ENCODE data around the gene WDR86. TPM values are rescaled to one million over a fixed set of nuclear protein-coding genes. Genes with fewer than 3 reads are reported as not detected.

WDR86 gene
- total and polyA plus RNA-seq, 3 experiments from 2014 or later = 0.55 to 10.4 (median 0.59) TPM

DNA sequence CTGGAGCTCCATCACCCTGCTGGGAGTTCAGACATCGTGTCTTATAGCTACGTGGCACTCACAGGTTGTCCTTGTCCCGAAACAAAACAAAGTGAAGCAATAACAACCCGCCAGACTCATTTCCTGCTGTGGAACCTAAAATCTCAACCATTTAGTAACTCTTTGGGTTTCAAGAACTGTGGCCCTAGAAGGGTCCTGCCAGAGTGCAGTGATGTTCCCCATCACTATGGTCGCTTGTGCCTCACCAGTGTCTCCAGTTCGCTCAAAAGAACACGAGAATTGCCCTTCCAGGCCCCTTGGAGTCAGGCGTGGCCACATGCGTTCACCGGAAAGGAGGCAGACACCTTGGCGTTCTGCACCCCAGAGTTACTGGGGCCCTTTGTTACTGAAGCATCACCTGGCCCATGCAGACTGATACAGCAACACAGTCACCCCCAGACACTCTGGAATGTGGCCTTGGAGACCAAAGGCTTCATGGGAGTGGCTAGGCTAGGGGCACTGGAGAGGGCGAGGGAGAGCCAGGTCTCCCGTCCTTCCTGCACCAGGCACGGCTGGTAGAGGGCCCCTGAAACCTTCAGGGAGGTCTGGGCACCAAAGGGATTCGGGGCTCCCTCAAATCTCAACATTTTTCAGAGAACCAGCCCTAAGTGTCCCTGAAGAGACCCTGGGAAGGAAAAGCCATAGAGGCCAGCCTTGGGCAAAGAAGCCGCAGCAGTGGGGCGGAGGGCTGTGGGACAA is 29.2 kb upstream of the WDR86 start:
- H3K36me3 ChIP-seq (ENCODE audit: insufficient read depth, low read length) = no peaks in the 10 kb centered on the region
- no peak overlapping the region for H3K4me3 ChIP-seq (ENCODE audit: low read length)
- peak overlapping the region in 2 of 8 donors; percentile 26 to 72 for H3K27ac Mint-ChIP-seq
- H3K4me3 Mint-ChIP-seq = peak overlapping the region in 4 of 7 donors; percentile 15 to 58 (median 44)
- no peaks in the 10 kb centered on the region for H3K36me3 Mint-ChIP-seq
- ChIA-PET CTCF (interaction anchor here (1.5 to 3.4 kb wide), 4 partner anchors 9 to 77 kb away, joined by 4 to 13 read pairs (median 7); no protein-coding TSS in a partner anchor), POLR2A (no interaction called here)
- H3K27ac ChIP-seq (ENCODE audit: low read depth, low read length) = no peak overlapping the region
- no peak for DNase-seq
- H3K27me3 ChIP-seq (ENCODE audit: insufficient read depth, low read length, poor library complexity, severe bottlenecking) = no peaks in the 10 kb centered on the region
- H3K4me1 Mint-ChIP-seq = peaks cover 6 to 41% (median 26%) of the 10 kb centered on the region in 3 donors
- peaks cover 28% of the 10 kb centered on the region for H3K4me1 ChIP-seq (ENCODE audit: insufficient read depth, low read length)
- H3K9me3 ChIP-seq (ENCODE audit: low read length) = no peaks in the 10 kb centered on the region
- H3K9me3 Mint-ChIP-seq = no peaks in the 10 kb centered on the region
- peaks cover 0 to 2% of the 10 kb centered on the region in 2 donors for H3K27me3 Mint-ChIP-seq

DNA sequence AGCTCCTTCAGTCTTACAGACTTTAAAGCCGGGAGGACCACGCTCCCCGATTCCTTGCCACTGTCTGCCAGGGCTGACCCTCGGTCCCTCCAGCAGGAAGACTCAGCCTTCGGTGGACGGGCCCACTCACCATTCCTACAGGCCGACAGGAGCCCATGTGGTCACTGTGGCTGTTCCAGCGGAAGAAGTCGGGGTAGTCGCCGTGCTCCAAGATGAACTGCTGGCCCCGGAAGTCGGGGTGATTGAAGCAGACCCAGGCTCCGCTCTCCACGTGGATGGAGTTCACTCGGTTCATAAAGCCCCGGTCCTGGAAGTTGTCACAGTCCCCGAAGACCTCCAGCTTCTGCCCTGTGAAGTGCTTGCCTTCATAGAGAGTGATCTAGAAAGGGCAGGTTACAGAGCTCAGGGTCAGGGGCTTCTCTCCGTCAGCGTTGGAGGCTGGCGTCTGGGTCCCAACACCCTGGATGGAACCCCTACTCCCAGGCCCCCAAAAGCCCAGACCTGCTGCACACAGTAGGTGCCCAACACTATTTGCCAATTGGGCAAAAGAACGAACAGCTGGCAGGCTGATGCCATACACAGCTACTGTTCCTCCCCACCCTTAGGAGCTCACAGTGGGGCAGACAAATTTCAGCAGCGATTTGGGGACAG is 28.2 kb upstream of the WDR86 start:
- H3K4me3 Mint-ChIP-seq = peak overlapping the region in 1 of 7 donors; percentile 23
- Histone ChIP-seq H3K9me3 (ENCODE audit: low read length) (no peaks in the 10 kb centered on the region), H3K36me3 (ENCODE audit: insufficient read depth, low read length) (no peaks in the 10 kb centered on the region), H3K27me3 (ENCODE audit: insufficient read depth, low read length, poor library complexity, severe bottlenecking) (no peaks in the 10 kb centered on the region), H3K4me3 (ENCODE audit: low read length) (no peak overlapping the region), H3K4me1 (ENCODE audit: insufficient read depth, low read length) (peaks cover 38% of the 10 kb centered on the region), H3K27ac (ENCODE audit: low read depth, low read length) (no peak overlapping the region)
- H3K36me3 Mint-ChIP-seq = no peaks in the 10 kb centered on the region
- no peak overlapping the region for H3K27ac Mint-ChIP-seq
- ChIA-PET CTCF (interaction anchor here (1.3 to 3.3 kb wide), 4 partner anchors 10 to 76 kb away, joined by 3 to 16 read pairs (median 4); partner anchors contain the start of gene WDR86), POLR2A (interaction anchor here (0.7 kb wide), 1 partner anchor 28 kb away, joined by 3 read pairs; the partner anchor contains the start of gene WDR86)
- H3K9me3 Mint-ChIP-seq = no peaks in the 10 kb centered on the region
- peaks cover 9 to 45% (median 32%) of the 10 kb centered on the region in 3 donors for H3K4me1 Mint-ChIP-seq
- H3K27me3 Mint-ChIP-seq = peaks cover 0 to 2% of the 10 kb centered on the region in 2 donors
- DNase-seq = no peak

DNA sequence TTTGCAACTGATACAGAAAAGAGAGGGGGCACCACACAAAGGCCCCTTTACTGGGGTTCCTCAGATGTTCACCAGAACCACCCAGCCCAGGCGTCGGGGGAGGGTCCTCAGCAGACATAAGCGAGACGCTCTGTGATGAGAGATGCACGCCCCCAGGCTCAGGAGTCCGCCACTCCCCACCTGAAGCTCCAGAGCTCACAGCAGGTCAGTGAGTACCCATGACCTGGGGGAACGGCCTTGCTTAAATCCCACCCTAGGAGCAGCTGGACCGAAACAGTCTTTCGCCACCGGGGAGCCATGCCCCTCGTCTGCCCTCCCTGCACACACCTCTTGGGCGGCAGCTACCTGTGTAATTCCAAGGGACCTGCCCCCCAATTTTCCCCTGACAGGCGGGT is 27.3 kb upstream of the WDR86 start:
- peaks cover 46% of the 10 kb centered on the region for H3K4me1 ChIP-seq (ENCODE audit: insufficient read depth, low read length)
- peaks cover 14 to 51% (median 34%) of the 10 kb centered on the region in 3 donors for H3K4me1 Mint-ChIP-seq

DNA sequence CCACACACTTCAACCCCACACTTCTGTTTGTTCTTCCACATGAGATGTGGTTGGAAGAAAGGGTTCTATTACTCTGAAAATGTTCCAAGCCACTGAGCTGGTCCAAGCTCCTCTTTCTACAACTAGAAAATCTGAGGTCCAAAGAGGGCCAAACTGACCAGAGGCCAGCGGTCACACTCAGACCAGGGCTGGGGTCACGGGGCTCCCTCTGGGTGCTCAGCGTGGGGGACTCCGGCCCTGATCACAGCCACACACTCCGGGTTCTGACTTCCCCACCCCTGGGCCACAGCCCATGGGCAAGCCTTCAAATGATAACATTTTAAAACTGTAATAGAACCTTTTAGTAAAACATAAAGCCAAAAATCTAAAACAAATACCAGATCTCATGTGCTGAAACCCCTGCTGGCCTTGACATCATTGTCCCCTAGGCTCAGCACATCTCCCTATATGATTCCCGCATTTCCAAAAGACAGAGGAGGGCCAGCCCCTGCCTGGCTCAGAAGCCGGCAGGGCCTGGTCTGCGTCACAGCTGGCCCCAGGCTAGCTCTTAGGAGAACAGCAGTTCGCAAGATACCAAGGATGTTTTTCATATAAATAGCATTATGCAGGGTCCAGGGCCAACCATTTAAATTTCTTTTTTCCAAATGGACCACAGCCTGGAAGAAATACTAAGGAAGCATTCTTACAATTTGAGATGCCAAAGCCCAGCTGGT is 26.8 kb upstream of the WDR86 start:
- POLR2A ChIA-PET = interaction anchor here (1.1 kb wide), 1 partner anchor 12 kb away, joined by 3 read pairs; no protein-coding TSS in a partner anchor
- no peaks in the 10 kb centered on the region for H3K9me3 Mint-ChIP-seq
- DNase-seq = no peak
- H3K27me3 Mint-ChIP-seq = peaks cover 0 to 2% of the 10 kb centered on the region in 2 donors
- Histone ChIP-seq H3K27ac (ENCODE audit: low read depth, low read length) (no peak overlapping the region), H3K9me3 (ENCODE audit: low read length) (no peaks in the 10 kb centered on the region), H3K36me3 (ENCODE audit: insufficient read depth, low read length) (no peaks in the 10 kb centered on the region), H3K4me3 (ENCODE audit: low read length) (no peak overlapping the region), H3K27me3 (ENCODE audit: insufficient read depth, low read length, poor library complexity, severe bottlenecking) (no peaks in the 10 kb centered on the region), H3K4me1 (ENCODE audit: insufficient read depth, low read length) (peaks cover 46% of the 10 kb centered on the region)
- CTCF ChIA-PET = interaction anchor here (1.3 to 3.3 kb wide), 3 partner anchors 12 to 70 kb away, joined by 3 to 16 read pairs (median 5); partner anchors contain the start of gene WDR86
- H3K4me3 Mint-ChIP-seq = peak overlapping the region in 1 of 7 donors; percentile 1
- H3K36me3 Mint-ChIP-seq = no peaks in the 10 kb centered on the region
- peaks cover 15 to 48% (median 31%) of the 10 kb centered on the region in 3 donors for H3K4me1 Mint-ChIP-seq
- peak overlapping the region in 4 of 8 donors; percentile 2 to 67 (median 46) for H3K27ac Mint-ChIP-seq

More for the DNA sequence above, 27.3 kb upstream of the WDR86 start:
- H3K27ac Mint-ChIP-seq = peak overlapping the region in 1 of 8 donors; percentile 38
- CTCF ChIA-PET = interaction anchor here (1.3 to 3.3 kb wide), 4 partner anchors 11 to 75 kb away, joined by 3 to 16 read pairs (median 4); partner anchors contain the start of gene WDR86
- H3K4me3 ChIP-seq (ENCODE audit: low read length) = no peak overlapping the region
- H3K36me3 Mint-ChIP-seq = no peaks in the 10 kb centered on the region
- no peaks in the 10 kb centered on the region for H3K27me3 ChIP-seq (ENCODE audit: insufficient read depth, low read length, poor library complexity, severe bottlenecking)
- peaks cover 0 to 2% of the 10 kb centered on the region in 2 donors for H3K27me3 Mint-ChIP-seq
- no peaks in the 10 kb centered on the region for H3K9me3 ChIP-seq (ENCODE audit: low read length)
- no peak overlapping the region for H3K27ac ChIP-seq (ENCODE audit: low read depth, low read length)
- H3K4me3 Mint-ChIP-seq = no peak overlapping the region
- no peaks in the 10 kb centered on the region for H3K9me3 Mint-ChIP-seq
- no peak for DNase-seq
- no peaks in the 10 kb centered on the region for H3K36me3 ChIP-seq (ENCODE audit: insufficient read depth, low read length)
- POLR2A ChIA-PET = interaction anchor here (0.7 to 1.1 kb wide), 2 partner anchors 11 to 27 kb away, joined by 3 read pairs; partner anchors contain the start of gene WDR86

DNA sequence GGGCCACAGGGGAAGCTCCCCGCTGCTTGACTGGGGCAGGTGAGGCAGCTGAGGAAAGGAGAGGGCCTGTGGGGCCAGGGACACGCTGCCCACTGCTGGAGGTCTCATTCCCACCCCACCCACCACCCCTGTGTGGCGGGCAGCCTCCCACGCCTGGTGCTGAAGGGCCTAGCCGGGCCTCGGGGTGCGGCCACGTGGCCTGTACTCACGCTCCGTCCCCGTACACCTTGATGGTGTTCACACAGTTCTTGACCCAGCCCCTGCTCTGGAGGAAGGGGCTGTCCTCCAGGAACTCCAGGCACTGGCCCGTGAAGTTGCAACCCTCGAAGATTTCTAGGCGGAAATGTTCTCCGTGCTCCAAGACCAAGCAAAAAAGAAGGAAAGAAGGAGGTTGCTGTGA is 26.1 kb upstream of the WDR86 start:
- CTCF ChIA-PET = interaction anchor here (3.3 kb wide), 1 partner anchor 12 kb away, joined by 16 read pairs; no protein-coding TSS in a partner anchor
- POLR2A ChIA-PET = no interaction called here
- Mint-ChIP-seq H3K9me3 (no peaks in the 10 kb centered on the region), H3K4me1 (peaks cover 15 to 48% (median 27%) of the 10 kb centered on the region in 3 donors), H3K27ac (no peak overlapping the region), H3K27me3 (peaks cover 0 to 2% of the 10 kb centered on the region in 2 donors), H3K4me3 (no peak overlapping the region), H3K36me3 (no peaks in the 10 kb centered on the region)
- Histone ChIP-seq H3K9me3 (ENCODE audit: low read length) (no peaks in the 10 kb centered on the region), H3K36me3 (ENCODE audit: insufficient read depth, low read length) (no peaks in the 10 kb centered on the region), H3K27me3 (ENCODE audit: insufficient read depth, low read length, poor library complexity, severe bottlenecking) (no peaks in the 10 kb centered on the region), H3K4me3 (ENCODE audit: low read length) (no peak overlapping the region), H3K27ac (ENCODE audit: low read depth, low read length) (no peak overlapping the region), H3K4me1 (ENCODE audit: insufficient read depth, low read length) (peaks cover 46% of the 10 kb centered on the region)
- no peak for DNase-seq

DNA sequence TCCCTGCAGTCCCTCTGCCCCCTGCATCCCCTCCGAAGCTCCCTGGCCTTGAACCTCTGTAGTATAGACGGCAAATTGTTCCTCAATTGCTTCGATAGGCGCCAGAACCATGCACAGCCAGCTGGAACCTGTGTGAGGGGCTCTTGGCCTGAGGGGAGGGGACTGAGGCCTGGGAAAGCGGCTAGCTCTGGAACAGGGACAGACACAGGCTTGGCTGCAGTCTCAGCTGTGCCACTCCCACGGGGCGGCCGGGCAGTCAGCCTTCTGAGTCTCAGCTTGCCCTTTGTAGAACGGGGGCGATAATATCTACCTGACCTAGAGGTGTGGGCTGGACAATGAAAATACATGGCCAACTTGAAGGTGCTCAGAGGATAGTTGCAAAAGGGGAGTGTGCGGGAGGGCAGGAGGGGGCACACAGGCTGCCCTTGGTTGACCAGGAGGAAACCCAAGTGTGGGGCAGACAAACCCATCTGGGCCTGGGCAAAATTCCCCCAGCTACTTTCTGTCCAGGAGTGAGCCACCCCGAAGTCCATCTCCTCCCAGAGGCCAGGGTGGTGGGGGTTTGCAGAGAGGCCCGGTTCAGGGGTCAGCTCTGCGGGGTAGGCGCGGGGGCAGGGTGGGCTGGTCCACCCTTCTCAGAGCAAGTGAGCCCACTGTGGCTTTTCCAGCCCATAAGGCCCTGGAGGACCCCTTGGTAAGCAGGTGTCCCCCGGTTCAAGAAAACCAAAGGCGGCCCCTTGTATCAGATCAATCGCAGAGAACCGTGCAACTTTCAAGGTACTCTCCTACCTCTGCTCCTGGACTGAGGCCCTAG is 25.5 kb upstream of the WDR86 start:
- CTCF ChIA-PET = interaction anchor here (3.3 to 3.6 kb wide), 2 partner anchors 13 kb away, joined by 16 to 17 read pairs; no protein-coding TSS in a partner anchor
- no peak for DNase-seq

DNA sequence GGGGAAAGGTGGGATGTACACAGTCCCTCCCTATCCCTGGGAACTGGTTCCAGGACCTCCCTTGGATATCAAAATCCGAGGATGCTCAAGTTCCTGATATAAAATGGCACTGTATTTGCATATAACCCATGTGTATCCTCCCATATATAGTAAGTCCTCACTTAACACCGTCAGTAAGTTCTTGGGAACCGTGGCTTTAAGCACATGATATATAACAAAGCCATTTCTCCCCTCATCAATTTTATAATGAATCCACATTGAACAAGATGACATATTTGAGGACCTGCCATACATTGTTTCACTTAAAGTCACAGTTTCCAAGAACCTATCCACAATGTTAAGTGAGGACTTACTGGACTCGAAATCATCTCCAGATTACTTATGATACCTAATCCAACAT is 24.7 kb upstream of the WDR86 start:
- H3K36me3 ChIP-seq (ENCODE audit: insufficient read depth, low read length) = no peaks in the 10 kb centered on the region
- H3K27me3 Mint-ChIP-seq = peaks cover 0 to 2% of the 10 kb centered on the region in 2 donors
- peaks cover 51% of the 10 kb centered on the region for H3K4me1 ChIP-seq (ENCODE audit: insufficient read depth, low read length)
- ChIA-PET CTCF (interaction anchor here (3.6 kb wide), 1 partner anchor 13 kb away, joined by 17 read pairs; no protein-coding TSS in a partner anchor), POLR2A (interaction anchor here (1.5 kb wide), 1 partner anchor 14 kb away, joined by 3 read pairs; no protein-coding TSS in a partner anchor)
- H3K36me3 Mint-ChIP-seq = no peaks in the 10 kb centered on the region
- H3K4me1 Mint-ChIP-seq = peaks cover 25 to 50% (median 30%) of the 10 kb centered on the region in 3 donors
- no peak overlapping the region for H3K27ac ChIP-seq (ENCODE audit: low read depth, low read length)
- no peaks in the 10 kb centered on the region for H3K27me3 ChIP-seq (ENCODE audit: insufficient read depth, low read length, poor library complexity, severe bottlenecking)
- no peak overlapping the region for H3K4me3 ChIP-seq (ENCODE audit: low read length)
- no peak overlapping the region for H3K4me3 Mint-ChIP-seq
- no peaks in the 10 kb centered on the region for H3K9me3 Mint-ChIP-seq
- no peak for DNase-seq
- H3K9me3 ChIP-seq (ENCODE audit: low read length) = no peaks in the 10 kb centered on the region
- no peak overlapping the region for H3K27ac Mint-ChIP-seq

More for the DNA sequence above, 25.5 kb upstream of the WDR86 start:
- Mint-ChIP-seq H3K9me3 (no peaks in the 10 kb centered on the region), H3K4me3 (no peak overlapping the region), H3K27ac (peak overlapping the region in 1 of 8 donors; percentile 41), H3K27me3 (peaks cover 0 to 2% of the 10 kb centered on the region in 2 donors), H3K36me3 (no peaks in the 10 kb centered on the region), H3K4me1 (peaks cover 17 to 48% (median 26%) of the 10 kb centered on the region in 3 donors)
- peaks cover 46% of the 10 kb centered on the region for H3K4me1 ChIP-seq (ENCODE audit: insufficient read depth, low read length)
- no peaks in the 10 kb centered on the region for H3K9me3 ChIP-seq (ENCODE audit: low read length)
- H3K4me3 ChIP-seq (ENCODE audit: low read length) = no peak overlapping the region
- H3K27me3 ChIP-seq (ENCODE audit: insufficient read depth, low read length, poor library complexity, severe bottlenecking) = no peaks in the 10 kb centered on the region
- no peaks in the 10 kb centered on the region for H3K36me3 ChIP-seq (ENCODE audit: insufficient read depth, low read length)
- POLR2A ChIA-PET = no interaction called here
- H3K27ac ChIP-seq (ENCODE audit: low read depth, low read length) = no peak overlapping the region
